ENCODE data around the gene TBX2.

DNA sequence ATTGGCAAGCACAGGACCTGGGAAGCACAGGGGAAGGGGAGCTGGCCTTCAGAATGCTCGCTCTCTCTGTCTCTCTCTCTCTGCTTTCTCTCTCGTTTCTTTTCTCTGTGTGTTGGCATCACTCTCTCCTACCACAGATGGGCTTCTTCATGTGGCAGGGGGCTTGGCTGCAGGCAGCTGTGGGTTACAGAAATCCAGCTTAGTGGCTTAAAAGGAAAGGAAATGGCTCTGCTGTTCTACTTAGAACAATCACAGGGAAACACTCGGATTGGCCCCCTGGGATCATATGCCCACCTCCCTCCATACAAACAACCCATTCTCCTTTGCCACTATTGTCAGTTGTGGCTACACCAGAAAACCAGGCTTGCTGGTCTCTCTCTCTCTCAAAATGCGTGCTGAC lies 20.4 kb downstream of the TBX2 start:
- TF ChIP-seq, protein P1, sequence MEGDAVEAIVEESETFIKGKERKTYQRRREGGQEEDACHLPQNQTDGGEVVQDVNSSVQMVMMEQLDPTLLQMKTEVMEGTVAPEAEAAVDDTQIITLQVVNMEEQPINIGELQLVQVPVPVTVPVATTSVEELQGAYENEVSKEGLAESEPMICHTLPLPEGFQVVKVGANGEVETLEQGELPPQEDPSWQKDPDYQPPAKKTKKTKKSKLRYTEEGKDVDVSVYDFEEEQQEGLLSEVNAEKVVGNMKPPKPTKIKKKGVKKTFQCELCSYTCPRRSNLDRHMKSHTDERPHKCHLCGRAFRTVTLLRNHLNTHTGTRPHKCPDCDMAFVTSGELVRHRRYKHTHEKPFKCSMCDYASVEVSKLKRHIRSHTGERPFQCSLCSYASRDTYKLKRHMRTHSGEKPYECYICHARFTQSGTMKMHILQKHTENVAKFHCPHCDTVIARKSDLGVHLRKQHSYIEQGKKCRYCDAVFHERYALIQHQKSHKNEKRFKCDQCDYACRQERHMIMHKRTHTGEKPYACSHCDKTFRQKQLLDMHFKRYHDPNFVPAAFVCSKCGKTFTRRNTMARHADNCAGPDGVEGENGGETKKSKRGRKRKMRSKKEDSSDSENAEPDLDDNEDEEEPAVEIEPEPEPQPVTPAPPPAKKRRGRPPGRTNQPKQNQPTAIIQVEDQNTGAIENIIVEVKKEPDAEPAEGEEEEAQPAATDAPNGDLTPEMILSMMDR (CRISPR knock-in tag; IDR thresholded peaks at IDR 0.05), result no peak
- TF ChIP-seq, protein P2, sequence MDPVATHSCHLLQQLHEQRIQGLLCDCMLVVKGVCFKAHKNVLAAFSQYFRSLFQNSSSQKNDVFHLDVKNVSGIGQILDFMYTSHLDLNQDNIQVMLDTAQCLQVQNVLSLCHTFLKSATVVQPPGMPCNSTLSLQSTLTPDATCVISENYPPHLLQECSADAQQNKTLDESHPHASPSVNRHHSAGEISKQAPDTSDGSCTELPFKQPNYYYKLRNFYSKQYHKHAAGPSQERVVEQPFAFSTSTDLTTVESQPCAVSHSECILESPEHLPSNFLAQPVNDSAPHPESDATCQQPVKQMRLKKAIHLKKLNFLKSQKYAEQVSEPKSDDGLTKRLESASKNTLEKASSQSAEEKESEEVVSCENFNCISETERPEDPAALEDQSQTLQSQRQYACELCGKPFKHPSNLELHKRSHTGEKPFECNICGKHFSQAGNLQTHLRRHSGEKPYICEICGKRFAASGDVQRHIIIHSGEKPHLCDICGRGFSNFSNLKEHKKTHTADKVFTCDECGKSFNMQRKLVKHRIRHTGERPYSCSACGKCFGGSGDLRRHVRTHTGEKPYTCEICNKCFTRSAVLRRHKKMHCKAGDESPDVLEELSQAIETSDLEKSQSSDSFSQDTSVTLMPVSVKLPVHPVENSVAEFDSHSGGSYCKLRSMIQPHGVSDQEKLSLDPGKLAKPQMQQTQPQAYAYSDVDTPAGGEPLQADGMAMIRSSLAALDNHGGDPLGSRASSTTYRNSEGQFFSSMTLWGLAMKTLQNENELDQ (CRISPR knock-in tag; IDR thresholded peaks at IDR 0.05; ENCODE audit: borderline replicate concordance), result no peak
